Posterior cingulate gyrus (tissue), 11 donors: ENCODE measurements around the gene TFPT.
A peak's percentile ranks its signal among the peaks of the same experiment; 100 is the strongest.

Experiments
- DNase-seq, 10 donors: peaks; one replicate each; pipeline versions ENCODE4 v3.0.0 to v3.0.0-alpha.2; 2020 to 2021; ENCODE audit warnings: mixed read lengths in 3 of 10
- intact Hi-C: fragments of 100-400 bp; cut with DNase I; formaldehyde crosslinking; loops from one replicate; pipeline ENCODE4 v1.15.1; 2023

TFPT gene

DNA sequence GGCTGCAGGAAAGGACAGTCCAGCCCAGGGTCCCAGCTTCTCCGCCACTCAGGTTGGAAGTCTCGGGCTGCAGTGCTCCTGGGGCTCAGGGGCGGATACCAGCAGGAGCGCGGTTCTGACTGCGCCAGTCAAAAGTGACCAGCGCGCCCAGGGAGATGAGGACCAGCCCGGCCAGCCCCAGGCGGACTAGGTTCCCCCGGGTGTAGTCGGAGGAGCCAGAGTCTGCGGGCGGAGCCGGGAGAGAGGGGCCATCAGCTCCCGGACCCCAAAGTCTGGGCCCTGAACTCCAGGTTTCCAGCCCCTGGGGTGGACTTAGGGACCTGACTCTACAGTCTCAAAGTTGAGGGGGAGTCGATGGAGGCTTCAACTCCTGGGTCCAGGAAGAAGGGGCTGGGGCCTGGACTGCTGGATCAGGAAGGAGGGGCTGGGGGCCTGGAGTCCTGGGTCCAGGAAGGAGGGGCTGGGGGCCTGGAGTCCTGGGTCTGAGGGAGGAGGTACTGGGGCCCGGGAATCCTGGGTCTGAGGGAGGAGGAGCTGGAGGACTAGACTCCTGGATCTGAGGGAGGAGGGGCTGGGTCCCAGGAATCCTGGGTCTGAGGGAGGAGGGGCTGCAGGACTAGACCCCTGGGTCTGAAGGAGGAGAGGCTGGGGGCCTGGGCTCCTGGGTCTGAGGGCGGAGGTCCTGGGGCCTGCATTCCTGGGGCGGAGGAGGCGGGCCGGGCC is 20.2 kb downstream of the TFPT start:
- intact Hi-C loops = no loop called here
- peak in 3 of 10 donors; percentile 52 to 81 (median 66) for DNase-seq

DNA sequence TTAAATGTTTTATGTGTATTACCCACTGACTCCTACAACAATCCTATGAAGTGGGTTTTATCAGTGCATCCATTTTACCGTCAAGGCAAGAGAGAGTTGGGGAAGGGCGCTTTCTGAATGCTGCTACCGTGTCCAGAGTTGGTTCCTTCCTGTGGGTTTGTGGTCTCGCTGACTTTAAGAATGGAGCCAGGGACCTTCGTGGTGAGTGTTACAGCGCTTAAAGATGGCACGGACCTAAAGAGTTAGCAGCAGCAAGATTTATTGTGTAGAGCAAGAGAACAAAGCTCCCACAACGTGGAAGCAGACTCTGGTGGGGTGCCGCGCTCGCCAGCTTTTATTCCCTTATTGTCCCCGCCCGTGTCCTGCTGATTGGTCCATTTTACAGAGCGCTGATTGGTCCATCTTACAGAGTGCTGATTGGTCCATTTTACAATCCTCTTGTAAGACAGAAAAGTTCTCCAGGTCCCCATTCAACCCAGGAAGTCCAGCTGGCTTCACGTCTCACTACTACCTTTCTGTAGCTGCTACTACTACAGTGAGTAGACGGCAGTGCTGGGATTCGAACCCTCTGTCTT is 20.9 kb downstream of the TFPT start:
- intact Hi-C loops = no loop called here
- peak in 3 of 10 donors; percentile 6 to 16 (median 15) for DNase-seq

DNA sequence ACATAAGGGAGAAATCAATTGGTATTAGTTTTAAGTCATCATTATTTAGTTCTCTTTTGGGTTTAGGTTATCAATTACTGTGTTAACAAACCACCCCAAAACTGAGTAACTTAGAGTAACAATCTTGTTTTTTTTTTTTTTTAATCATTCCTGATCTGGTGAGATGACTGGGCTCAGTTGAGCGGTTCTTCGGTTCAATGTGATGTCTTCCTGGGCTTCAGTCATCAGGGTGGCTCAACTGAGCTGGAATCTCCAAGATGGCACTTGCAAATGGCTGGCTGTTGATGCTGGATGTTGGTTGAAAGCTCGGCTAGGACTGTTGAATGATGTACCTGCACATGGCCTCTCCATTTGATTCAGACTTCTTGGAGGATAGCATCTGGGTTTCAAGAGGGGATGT is 31.0 kb downstream of the TFPT start:
- no peak for DNase-seq

DNA sequence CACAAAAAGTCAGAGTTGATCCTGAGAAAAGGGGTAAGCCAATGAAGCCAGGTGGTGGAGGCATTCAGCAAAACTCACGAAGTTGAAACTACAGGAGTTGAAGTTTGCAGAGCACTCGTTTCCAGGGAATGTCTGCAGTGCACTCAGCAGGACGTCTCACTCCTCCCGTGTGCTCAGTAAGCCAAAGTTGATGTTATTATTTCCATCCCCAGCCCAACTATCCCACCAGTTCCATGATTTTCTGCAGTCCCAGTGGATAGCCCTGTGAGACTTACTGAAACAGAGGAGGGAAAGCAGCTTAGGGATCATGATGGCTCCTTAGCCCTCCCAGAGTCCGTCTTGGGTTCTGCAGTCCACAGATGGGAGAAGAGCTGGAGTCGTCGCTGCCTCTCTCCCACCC is 34.4 kb downstream of the TFPT start, which contains the start of gene TARM1:
TSS of gene TARM1 (minus strand) at position 334 of the 400 bp plus-strand sequence. CDS start at position 309, 25 bp downstream.
- intact Hi-C loops = no loop called here
- peak in 2 of 10 donors; percentile 2 to 20 for DNase-seq

More for the DNA sequence above, 31.0 kb downstream of the TFPT start:
- intact Hi-C loops = no loop called here

DNA sequence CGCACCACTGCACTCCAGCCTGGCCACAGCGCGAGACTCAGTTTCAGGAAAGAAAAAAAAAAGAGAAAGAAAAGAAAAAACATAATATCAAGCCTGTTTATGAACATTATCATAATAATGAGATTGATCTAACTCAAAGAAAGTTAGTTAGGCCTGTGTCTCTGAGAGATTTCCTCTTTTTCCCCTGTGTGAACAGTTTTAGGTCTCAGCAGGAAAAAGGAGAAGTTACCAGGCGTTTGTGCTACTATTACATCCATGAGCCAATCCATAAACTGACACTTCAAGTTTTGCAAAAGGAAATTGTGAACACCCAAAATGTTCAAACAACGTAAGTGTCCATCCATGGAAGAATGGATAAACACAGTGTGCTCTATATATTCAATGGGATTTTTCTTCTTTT is 38.1 kb downstream of the TFPT start:
- DNase-seq = no peak
- intact Hi-C loops = no loop called here

DNA sequence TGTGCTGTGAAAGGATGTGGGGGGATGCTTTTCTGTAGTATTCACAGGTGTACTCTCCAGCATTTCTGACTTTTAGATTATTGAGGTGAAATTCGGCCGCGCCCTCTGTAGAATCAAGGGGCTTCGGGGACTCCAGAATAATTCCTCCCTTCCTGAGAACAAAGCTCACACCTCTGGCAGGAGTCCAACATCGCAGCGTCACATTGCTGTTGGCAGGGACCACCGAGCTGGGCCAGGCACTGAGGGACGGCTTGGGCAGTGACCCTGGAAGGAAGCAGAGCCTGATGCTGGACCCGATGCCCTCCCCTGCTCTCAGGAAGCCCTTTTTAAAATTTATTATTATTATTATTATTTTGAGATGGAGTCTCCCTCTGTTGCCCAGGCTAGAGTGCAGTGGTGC is 40.6 kb downstream of the TFPT start:
- DNase-seq = peak in 1 of 10 donors; percentile 56
- intact Hi-C loops = no loop called here

DNA sequence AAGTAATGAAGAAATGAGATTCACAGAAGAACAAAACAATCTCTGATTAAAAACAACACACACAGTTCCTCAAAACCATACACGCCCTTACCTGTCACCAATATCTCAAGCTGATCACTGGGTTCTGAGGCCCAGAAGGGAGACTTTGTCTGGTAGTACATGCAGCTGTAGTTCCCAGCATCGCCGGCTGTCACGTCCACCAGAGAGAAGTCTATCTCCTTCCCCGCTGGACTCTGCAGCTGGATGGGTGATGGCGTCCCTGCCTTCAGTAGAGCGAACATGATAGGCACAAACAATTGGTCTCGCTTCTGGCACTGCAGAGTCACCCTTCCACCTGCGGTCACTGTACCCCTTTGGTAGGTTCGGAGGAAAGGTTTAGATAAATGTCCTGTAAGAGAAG is 41.6 kb downstream of the TFPT start:
- intact Hi-C loops = no loop called here
- DNase-seq = peak in 1 of 10 donors; percentile 35

DNA sequence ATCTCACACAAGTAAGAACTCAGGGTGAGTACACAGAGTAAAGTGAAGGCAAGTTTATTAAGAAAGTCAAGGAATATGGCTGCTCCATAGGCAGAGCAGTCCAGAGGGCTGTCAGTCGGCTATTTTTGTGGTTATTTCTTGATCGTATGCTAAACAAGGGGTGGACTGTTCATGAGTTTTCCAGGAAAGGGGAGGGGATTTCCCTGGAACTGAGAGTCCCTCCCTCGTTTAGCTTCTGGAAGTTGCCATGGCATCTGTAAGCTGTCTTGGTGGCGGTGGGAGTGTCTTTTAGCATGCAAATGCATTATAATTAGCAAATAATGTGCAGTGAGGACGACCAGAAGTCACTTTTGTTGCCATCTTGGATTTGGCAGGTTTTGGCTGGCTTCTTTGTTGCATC is 46.0 kb downstream of the TFPT start:
- DNase-seq = no peak
- intact Hi-C loops = no loop called here

DNA sequence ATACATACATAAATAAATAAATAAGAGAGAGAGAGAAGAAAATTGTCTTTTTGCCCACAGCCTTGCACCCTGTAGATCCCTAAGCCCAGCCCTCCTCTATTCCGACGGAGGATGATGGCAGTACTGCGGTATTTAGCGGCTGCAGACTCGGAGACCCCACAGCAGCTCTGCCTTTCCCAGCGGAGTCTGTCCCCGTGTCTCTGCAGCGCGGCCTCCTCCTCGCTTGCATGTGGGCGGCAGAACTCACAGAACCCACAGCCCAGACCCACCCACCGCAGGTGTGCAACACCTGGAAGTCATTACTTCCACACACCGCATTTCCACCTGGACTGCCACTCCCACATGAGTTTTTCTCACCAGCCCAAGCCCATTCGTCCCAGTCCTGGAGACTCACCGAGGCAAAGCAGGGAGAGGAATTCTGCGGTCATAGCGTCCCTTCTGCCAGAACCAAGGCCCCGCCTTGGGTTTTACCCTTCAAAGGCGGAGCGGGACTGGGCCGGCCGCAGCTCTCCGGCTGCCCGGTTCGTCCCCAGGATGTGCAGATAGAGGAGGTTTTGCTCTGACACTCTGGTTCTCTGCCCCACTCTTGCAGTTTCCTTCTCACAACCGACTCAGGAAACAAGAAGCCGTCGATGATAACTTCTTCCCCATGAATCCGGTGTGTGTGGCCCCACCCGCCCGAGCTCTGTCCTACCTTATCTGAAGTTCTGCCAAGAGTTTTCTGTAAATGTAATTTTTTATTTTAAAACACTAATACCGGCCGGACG is 51.9 kb downstream of the TFPT start, which contains the start of gene VSTM1:
TSS of gene VSTM1 (minus strand) at position 548 of the 767 bp plus-strand sequence. CDS start at position 428, 120 bp downstream.
- intact Hi-C loops = no loop called here
- peak in 1 of 10 donors; percentile 50 for DNase-seq

DNA sequence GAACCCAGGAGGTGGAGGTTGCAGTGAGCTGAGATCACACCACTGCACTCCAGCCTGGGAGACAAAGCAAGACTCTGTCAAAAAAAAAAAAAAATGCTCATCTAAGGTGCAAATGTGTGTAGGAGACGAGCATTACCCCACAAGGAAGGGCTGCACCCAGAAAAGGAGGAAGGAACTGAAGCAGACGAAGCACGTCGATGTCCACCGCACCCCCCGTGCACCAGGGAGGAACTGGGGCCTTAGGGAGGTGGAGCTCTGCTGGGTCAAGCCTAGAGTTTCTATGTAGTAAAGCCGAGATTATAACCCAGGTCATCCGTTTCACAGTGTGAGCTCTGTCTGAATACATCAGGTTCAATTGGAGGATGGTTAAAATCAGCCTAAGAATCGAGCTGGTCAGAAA is 52.8 kb downstream of the TFPT start:
- peak in 1 of 10 donors; percentile 20 for DNase-seq
- intact Hi-C loops = no loop called here
